NCI-H2107 (cell line): ENCODE measurements around the gene TULP1.
"Not testable (repeated sequence)": the region's sequence is repeated elsewhere in the genome, so short reads cannot be mapped to it uniquely, and the experiment has no call there.

ENCODE experiments used
- DNase-seq: peaks from one replicate; lab custom pipeline; 2025; lab: John Stamatoyannopoulos, UW

Gene TULP1

GRCh38 chr6:35512740-35513139 lies at the start of gene TULP1:
Gene TULP1, minus strand, starts transcription at chr6:35512896. Its CDS starts 38 bp downstream, at chr6:35512858.
- no peak for DNase-seq

GRCh38 chr6:35562060-35562459 lies 49.4 kb upstream of the TULP1 start:
- DNase-seq: no peak

GRCh38 chr6:35561113-35561512 lies 48.4 kb upstream of the TULP1 start:
- DNase-seq: no peak

GRCh38 chr6:35558571-35558970 lies 45.9 kb upstream of the TULP1 start:
- DNase-seq: no peak

DNA sequence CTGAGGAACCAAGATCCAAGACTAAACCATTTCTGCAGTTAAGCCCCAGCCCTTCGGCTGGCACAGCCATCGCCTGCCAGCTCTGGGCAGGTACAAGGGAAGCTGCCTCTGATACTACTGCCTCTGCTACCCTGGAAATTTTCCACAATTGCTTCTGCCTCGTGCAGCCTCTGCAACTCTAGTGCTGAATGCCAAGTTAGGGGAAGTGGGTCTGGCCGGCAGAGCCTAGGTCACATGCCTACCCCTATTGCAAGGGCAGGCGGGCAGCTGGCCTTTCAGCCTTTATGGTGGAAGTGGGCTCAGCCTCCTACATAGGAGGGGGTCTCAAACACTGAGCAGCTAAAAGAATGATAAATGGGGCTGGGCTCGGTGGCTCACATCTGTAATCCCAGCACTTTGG lies 44.5 kb upstream of the TULP1 start:
- no peak for DNase-seq

GRCh38 chr6:35554811-35555210 lies 42.1 kb upstream of the TULP1 start:
- no peak for DNase-seq

- DNase-seq: no peak
Measured at GRCh38 chr6:35553315-35553714, 40.6 kb upstream of the TULP1 start.

DNA sequence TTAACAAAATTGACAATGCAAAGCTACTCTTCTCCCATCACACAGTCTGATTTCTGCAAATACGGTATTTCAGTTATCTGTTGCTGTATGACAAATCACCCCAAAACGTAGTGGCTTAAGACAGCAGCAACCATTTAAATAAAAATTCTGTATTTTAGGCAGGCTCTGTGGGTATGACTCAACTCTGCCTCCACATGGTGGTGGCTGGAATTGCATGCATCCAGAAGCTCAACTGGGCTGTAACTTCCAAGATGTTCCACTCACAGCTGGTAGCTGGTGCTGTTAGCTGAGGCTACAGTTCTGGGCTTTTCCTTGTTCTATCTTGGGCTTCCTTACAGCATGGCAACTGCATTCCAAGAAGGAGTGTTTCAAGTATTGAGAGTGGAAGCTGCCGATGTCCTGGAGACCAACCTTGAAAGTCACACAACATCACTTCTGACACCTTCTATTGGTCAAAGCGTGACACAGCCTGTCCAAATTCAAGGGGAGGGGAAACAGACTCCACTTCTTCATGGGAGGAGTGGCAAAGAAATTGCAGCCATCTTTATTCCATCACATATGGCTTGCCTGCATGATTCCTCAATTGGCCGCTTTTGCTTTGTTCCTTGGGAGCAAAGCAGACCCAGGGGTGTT lies 39.7 kb upstream of the TULP1 start:
- no peak for DNase-seq

- no peak for DNase-seq
Measured at GRCh38 chr6:35550437-35550836, 37.7 kb upstream of the TULP1 start.

DNA sequence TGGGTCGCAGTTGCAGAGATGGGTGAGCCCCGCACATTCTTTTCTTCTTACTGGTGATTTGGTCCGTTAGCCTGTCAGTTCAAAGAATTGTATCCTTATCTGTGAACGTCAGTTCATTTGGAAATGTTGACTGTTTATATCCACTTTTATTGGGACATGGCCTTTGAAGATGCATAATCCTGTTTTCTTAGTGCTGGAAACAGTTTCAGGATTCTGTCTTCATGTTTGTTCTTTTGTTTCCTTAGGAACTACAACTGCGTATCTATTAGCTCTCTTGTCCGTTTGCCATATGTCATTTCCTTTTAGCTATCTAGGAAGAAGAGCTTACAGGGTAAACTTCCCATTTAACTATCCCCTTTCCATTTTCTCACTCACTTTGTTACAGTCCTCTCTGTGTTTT lies 35.0 kb upstream of the TULP1 start:
- DNase-seq: no peak

GRCh38 chr6:35544769-35545361 lies 32.2 kb upstream of the TULP1 start:
- DNase-seq: no peak

- DNase-seq: no peak
Measured at GRCh38 chr6:35543459-35544193, 30.9 kb upstream of the TULP1 start.

- DNase-seq: no peak
Measured at GRCh38 chr6:35541836-35542235, 29.1 kb upstream of the TULP1 start.

GRCh38 chr6:35539223-35539622 lies 26.5 kb upstream of the TULP1 start:
- DNase-seq: no peak

- DNase-seq: not testable (repeated sequence)
Measured at GRCh38 chr6:35535847-35536246, 23.2 kb upstream of the TULP1 start.

DNA sequence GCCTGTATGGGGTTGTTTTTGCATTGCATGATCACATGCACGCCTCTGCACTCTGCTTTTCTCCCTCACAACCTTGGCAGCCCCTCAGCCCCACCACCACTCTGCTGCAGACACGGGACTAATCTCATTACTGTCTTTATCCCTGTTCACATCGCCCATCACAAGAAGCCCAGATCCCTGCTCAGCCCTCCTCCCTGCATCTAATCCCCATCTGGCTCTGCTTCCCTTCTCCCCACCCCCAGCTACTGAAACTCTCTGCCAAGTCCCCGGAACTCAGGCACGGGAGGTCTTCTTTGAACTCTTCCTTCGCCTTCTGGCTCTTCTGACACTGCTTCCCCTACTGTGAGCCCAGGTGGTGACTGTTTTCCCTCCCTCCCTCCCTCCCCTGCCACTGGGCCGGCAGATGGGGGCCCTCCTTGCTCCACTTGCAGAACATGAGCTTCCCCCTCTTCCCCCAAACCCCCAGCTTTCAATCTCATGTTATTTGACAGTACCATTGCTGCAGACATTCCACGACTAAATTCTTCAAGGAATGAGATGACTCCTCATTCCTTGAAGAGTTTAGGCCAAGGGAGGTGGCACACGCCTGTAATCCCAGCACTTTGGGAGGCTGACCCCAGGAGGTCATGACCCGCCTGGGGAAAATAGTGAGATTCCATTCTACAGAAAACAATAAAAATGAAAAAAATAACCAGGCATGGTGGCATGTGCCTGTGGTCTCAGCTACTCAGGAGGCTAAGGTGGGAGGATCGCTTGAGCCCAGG lies 21.9 kb upstream of the TULP1 start:
- no peak for DNase-seq

DNA sequence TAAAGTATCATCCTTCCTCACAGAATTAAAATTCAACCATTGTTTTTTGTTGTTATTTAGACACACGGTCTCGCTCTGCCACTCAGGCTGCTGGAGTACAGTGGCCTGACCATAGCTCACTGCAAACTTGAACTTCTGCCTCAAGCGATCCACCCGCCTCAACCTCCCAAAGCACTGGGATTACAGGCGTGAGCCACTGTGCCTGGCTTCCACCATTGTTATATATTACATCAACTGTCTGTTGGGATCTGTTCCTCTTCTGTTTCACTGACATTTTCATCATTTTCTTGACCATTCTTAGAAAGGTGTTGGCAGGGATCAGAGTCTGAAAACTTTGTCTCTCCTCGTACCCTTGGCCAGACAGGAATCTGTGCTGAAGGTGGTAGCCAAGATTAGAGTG lies 21.3 kb upstream of the TULP1 start:
- no peak for DNase-seq

- DNase-seq: no peak
Measured at GRCh38 chr6:35532126-35532525, 19.4 kb upstream of the TULP1 start.

DNA sequence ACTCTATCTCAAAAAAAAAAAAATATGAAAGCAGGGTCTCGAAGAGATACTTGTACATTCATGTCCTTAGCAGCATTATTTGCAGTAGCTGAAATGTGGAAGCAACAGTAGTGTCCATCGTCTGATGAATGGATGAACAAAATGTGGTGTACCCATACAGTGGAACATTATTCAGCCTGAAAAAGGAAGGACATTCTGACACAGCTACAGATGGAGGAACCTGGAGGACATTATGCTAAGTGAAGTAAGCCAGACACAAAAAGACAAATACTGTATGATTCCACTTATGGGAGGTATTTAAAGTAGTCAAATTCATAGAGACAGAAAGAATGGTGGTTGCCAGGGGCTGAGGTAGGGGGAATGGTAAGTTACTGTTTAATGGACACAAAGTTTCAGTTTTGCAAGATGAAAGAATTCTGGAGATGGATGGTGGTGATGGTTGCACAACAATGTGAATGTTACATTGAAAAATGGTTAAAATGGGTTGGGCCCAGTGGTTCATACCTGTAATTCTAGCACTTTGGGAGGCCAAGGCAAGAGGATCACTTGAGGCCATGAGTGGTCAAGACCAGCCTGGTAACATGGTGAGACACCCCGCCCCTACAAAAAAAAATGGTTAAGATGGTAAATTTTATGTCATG lies 11.8 kb upstream of the TULP1 start:
- no peak for DNase-seq

DNA sequence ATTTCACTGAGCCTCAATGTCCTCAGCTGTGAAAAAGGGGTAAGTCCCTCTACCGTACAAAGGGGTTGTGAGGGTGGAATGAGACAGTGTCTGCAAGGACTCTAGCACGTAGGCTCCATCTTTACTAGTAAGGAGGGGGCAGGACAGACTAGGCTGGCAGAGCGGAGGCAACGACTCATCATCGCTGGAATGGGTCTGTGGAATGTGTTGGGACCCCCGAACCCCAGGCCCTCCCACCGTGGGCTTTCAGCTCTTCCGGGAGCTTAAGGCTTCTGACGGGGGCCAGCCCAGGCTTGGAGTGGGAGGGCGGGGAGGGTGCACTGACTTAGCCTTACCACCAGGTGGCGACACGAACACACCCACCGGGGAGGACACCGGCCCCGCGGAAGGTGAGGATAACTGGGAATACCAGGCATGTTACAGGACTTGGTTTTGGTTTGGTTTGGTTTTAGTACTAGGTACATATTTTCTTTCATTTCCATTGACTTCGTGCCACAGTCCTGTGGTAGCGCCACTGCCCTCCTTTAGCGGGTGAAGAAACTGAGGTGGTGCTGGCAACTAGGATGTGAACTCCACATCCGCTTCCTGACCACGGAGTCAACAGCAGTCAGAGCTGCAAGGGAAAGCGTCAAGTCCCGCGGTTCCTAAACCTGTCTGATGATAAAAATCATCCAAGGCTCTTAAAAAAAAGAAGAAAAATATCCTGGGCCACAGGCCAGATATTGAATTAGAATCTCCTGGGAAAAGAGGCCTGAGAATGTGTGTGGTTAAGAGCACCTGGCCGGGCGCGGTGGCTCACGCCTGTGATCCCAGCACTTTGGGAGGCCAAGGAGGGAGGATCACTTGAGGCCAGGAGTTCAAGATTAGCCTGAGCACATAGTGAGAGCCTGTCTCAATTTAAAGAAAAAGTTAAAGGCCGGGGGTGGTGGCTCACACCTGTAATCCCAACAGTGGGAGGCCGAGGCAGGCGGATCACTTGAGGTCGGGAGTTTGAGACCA lies 10.3 kb upstream of the TULP1 start:
- no peak for DNase-seq

- no peak for DNase-seq
Measured at GRCh38 chr6:35522151-35522550, 9.5 kb upstream of the TULP1 start.
